GM13977 (cell line): ENCODE results near the gene ART1.

Experiments used
- DNase-seq: peaks from one replicate; pipeline ENCODE4 v3.0.0; 2012; ENCODE audit warnings: low spot score
- CTCF ChIP-seq: IDR thresholded peaks from 2 replicates; pipeline ENCODE4 v1.5.1; 2012; ENCODE audit warnings: mild to moderate bottlenecking, control low read depth; ENCODE audit not compliant: insufficient read depth; ENCODE audit errors: extremely low read depth, missing control alignments
- in situ Hi-C: fragments of 300-500 bp; cut with MboI; formaldehyde crosslinking; loops from one replicate; pipeline ENCODE4 v1.12.0; 2022; ENCODE audit warnings: low sequenced_read_pairs, low pct_unique_long_range_greater_than_20kb, mixed read lengths, inconsistent platforms; ENCODE audit not compliant: unreplicated experiment

ART1 gene

DNA sequence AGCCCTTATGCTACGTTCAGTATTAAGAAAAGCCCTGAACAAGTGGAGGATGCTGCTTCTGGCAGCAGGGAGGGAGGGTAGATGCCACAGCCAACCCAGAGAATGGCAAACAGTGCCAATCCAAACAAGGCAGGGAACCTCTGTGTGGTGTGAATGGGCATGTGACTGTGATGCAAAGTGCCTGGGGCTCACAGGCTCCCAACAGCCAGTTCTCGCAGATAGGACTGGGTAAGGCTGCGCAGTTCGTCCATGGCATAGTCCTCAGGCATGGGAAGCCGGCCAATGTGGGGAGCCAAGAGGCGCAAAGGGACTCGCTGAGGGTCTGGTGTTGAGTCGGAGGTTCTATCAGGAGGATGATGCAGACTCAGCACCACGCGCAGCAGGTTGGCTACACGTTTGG is 31.0 kb downstream of the ART1 start:
- TF ChIP-seq CTCF, result no peak
- in situ Hi-C loops, result no loop called here
- no peak for DNase-seq

GRCh38 chr11:3679077-3679476 is 34.1 kb downstream of the ART1 start:
- DNase-seq, result no peak
- in situ Hi-C loops, result no loop called here
- TF ChIP-seq CTCF, result no peak

DNA sequence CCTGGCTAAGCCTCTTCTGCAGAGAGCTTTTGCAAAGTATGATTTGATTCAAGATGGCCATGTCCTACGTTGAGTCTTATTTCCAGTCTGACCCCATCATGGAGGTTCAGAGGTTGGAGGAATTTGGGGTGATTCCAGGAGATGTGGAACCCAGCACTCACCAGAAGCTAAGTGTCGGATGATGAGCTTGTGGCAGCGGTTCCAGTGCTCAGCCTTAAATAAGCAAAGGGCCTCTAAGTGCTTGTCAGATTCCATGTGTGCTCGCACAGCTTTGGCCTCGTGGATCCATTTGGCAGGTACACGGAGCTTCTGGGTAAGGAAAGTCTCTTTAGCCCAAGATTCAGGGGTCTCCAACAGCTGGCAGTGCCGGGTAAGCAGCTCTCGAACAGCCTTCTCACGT is 38.1 kb downstream of the ART1 start:
- DNase-seq, result no peak
- TF ChIP-seq CTCF, result no peak
- in situ Hi-C loops, result no loop called here

- no peak for DNase-seq
- in situ Hi-C loops, result no loop called here
- no peak for TF ChIP-seq CTCF
Measured at GRCh38 chr11:3684129-3684818, 39.3 kb downstream of the ART1 start.

DNA sequence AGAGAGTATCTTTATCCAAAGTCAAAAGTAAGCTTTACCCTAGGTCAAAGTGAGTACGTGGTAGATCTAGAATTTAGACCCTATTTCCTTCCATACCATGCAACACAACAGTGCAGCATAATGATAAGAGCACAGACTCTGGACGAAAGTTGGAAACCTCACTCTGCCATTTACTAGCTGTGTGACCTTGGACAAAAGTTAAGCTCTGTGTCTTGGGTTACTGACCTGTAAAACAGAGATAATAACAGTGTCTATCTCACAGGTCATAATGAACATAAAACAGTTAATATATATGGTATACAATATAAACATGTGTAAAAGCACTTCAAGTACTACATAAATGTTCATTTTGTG is 39.9 kb downstream of the ART1 start:
- TF ChIP-seq CTCF, result no peak
- in situ Hi-C loops, result no loop called here
- DNase-seq, result no peak

- TF ChIP-seq CTCF, result no peak
- in situ Hi-C loops, result no loop called here
- DNase-seq, result no peak
Measured at GRCh38 chr11:3685923-3686322, 41.0 kb downstream of the ART1 start.

DNA sequence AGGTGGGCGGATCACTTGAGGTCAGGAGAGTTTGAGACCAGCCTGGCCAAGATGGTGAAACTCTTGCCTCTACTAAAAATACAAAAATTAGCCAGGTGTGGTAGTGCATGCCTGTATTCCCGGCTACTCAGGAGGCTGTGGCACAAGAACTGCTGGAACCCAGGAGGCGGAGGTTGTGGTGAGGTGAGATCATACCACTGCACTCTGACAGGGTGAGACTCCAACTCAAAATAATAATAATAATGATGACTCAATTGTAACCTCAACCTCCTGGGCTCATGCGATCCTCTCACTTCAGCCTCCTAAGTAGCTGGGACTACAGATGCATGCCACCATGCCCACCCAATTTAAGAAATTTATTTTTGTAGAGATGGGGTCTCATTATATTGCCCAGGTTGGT is 41.8 kb downstream of the ART1 start:
- in situ Hi-C loops, result no loop called here
- no peak for DNase-seq
- no peak for TF ChIP-seq CTCF
